ENCODE data around the gene BCAR1.

- TF ChIP-seq ZZZ3 (CRISPR knock-in tag; IDR thresholded peaks at IDR 0.05; ENCODE audit: borderline replicate concordance) (no peak), CTCF (CRISPR knock-in tag; IDR thresholded peaks at IDR 0.05) (no peak), HNRNPK (IDR thresholded peaks at IDR 0.05; ENCODE audit: low read depth, low read length, poor library complexity, severe bottlenecking) (no peak), ARID3A (IDR thresholded peaks at IDR 0.05; ENCODE audit: low read depth, low read length) (no peak), ZBTB7A (CRISPR knock-in tag; IDR thresholded peaks at IDR 0.05) (no peak), MXI1 (IDR thresholded peaks at IDR 0.05; ENCODE audit: borderline replicate concordance, low read depth, low read length) (no peak)
Measured at GRCh38 chr16:75256696-75257343, 5.4 kb upstream of the BCAR1 start.

Data from HepG2 (cell line).